DOHH2 (cell line): ENCODE measurements around the gene RSPO1.

Experiments used
- H3F3A ChIP-seq: fragments of 200-600 bp; sonication (generic), shearing (Covaris generic); 2 replicates; pipeline ENCODE4 v1.6.0; 2016; ENCODE audit warnings: antibody characterized with exemption, mild to moderate bottlenecking; ENCODE audit not compliant: control insufficient read depth, insufficient read depth
- H3K27ac ChIP-seq: fragments of 200-600 bp; sonication (generic); 2 replicates; pipeline ENCODE4 v1.5.1; 2014; ENCODE audit warnings: low read depth, mild to moderate bottlenecking, low read length, moderate library complexity
- H3K27me3 ChIP-seq: fragments of 200-600 bp; sonication (generic); 2 replicates; pipeline ENCODE4 v1.6.1; 2014; ENCODE audit warnings: mild to moderate bottlenecking, low read length, mixed read lengths; ENCODE audit not compliant: control insufficient read depth
- H3K36me3 ChIP-seq: fragments of 200-600 bp; sonication (generic); 2 replicates; pipeline ENCODE4 v1.6.1; 2014; ENCODE audit warnings: mild to moderate bottlenecking, low read length, moderate library complexity, mixed read lengths; ENCODE audit not compliant: control insufficient read depth
- H3K4me1 ChIP-seq: fragments of 200-600 bp; sonication (generic); 2 replicates; pipeline ENCODE4 v1.6.1; 2014; ENCODE audit warnings: mild to moderate bottlenecking, low read length, mixed read lengths; ENCODE audit not compliant: control insufficient read depth
- H3K4me2 ChIP-seq: fragments of 200-600 bp; sonication (generic); 2 replicates; pipeline ENCODE4 v1.6.0; 2014; ENCODE audit warnings: mild to moderate bottlenecking, low read length, moderate library complexity
- H3K4me3 ChIP-seq: fragments of 200-600 bp; sonication (generic); 2 replicates; pipeline ENCODE4 v1.5.1; 2014; ENCODE audit warnings: mild to moderate bottlenecking, low read length, mixed read lengths
- H3K79me2 ChIP-seq: fragments of 200-600 bp; sonication (generic); 2 replicates; pipeline ENCODE4 v1.6.1; 2014; ENCODE audit warnings: mild to moderate bottlenecking, low read length, mixed read lengths; ENCODE audit not compliant: control insufficient read depth
- H3K9me2 ChIP-seq: fragments of 200-600 bp; sonication (generic); replicated peaks from 2 replicates; pipeline ENCODE4 v1.6.1; 2014; ENCODE audit warnings: mild to moderate bottlenecking, low read length, mixed read lengths; ENCODE audit not compliant: control insufficient read depth
- H3K9me3 ChIP-seq: fragments of 200-600 bp; sonication (generic); 2 replicates; pipeline ENCODE4 v1.6.1; 2014; ENCODE audit warnings: antibody characterized with exemption, low read length, mixed read lengths; ENCODE audit not compliant: control insufficient read depth, insufficient read depth
- H4K20me1 ChIP-seq: fragments of 200-600 bp; sonication (generic); 2 replicates; pipeline ENCODE4 v1.6.0; 2014; ENCODE audit warnings: low read depth, mild to moderate bottlenecking, antibody characterized with exemption, low read length, moderate library complexity; ENCODE audit not compliant: control insufficient read depth, insufficient read depth
- CTCF ChIP-seq: fragments of 200-600 bp; sonication (generic); IDR thresholded peaks from one replicate; pipeline ENCODE4 v1.5.1; 2014; ENCODE audit warnings: antibody characterized with exemption, mild to moderate bottlenecking, low read depth, low read length; ENCODE audit not compliant: poor library complexity, severe bottlenecking
- EZH2phosphoT487 ChIP-seq: fragments of 200-600 bp; sonication (generic); IDR thresholded peaks from 2 replicates; pipeline ENCODE4 v1.6.1; 2017; ENCODE audit warnings: borderline replicate concordance, mild to moderate bottlenecking, antibody characterized with exemption, low read length, moderate library complexity, mixed read lengths

RSPO1 gene

GRCh38 chr1:37673920-37674319 lies 39.2 kb upstream of the RSPO1 start:
- Histone ChIP-seq H3K9me3 (no peaks in the 10 kb centered on the region), H4K20me1 (no peaks in the 10 kb centered on the region), H3F3A (no peaks in the 10 kb centered on the region), H3K4me2 (no peak overlapping the region), H3K4me1 (peaks cover 33% of the 10 kb centered on the region), H3K9me2 (no peaks in the 10 kb centered on the region), H3K27ac (no peak overlapping the region), H3K4me3 (no peak overlapping the region), H3K27me3 (no peaks in the 10 kb centered on the region), H3K79me2 (no peaks in the 10 kb centered on the region), H3K36me3 (no peaks in the 10 kb centered on the region)
- TF ChIP-seq EZH2phosphoT487 (no peak), CTCF (no peak)

GRCh38 chr1:37672136-37672870 lies 37.6 kb upstream of the RSPO1 start:
- no peaks in the 10 kb centered on the region for H3F3A ChIP-seq
- H3K4me3 ChIP-seq, result no peak overlapping the region
- H3K9me3 ChIP-seq, result no peaks in the 10 kb centered on the region
- H4K20me1 ChIP-seq, result no peaks in the 10 kb centered on the region
- H3K79me2 ChIP-seq, result no peaks in the 10 kb centered on the region
- no peaks in the 10 kb centered on the region for H3K36me3 ChIP-seq
- H3K9me2 ChIP-seq, result no peaks in the 10 kb centered on the region
- H3K27me3 ChIP-seq, result peaks cover 3% of the 10 kb centered on the region; the same call in 1 of the 2 replicates
- TF ChIP-seq CTCF, result no peak
- TF ChIP-seq EZH2phosphoT487, result no peak
- H3K4me2 ChIP-seq, result no peak overlapping the region
- no peak overlapping the region for H3K27ac ChIP-seq
- peaks cover 30% of the 10 kb centered on the region for H3K4me1 ChIP-seq

- Histone ChIP-seq H3K27me3 (peaks cover 3% of the 10 kb centered on the region; the same call in 1 of the 2 replicates), H3K27ac (no peak overlapping the region), H3K4me1 (peaks cover 19% of the 10 kb centered on the region), H3F3A (no peaks in the 10 kb centered on the region), H3K36me3 (no peaks in the 10 kb centered on the region), H3K79me2 (no peaks in the 10 kb centered on the region), H3K9me2 (no peaks in the 10 kb centered on the region), H3K4me2 (no peak overlapping the region), H4K20me1 (no peaks in the 10 kb centered on the region), H3K9me3 (no peaks in the 10 kb centered on the region), H3K4me3 (no peak overlapping the region)
- no peak for TF ChIP-seq EZH2phosphoT487
- no peak for TF ChIP-seq CTCF
Measured at GRCh38 chr1:37671261-37671660, 36.6 kb upstream of the RSPO1 start.
